AG04450 (cell line): ENCODE data around the gene ZNFX1. TPM values are rescaled to one million over a fixed set of nuclear protein-coding genes. Genes with fewer than 3 reads are reported as not detected.
A peak's percentile ranks its signal among the peaks of the same experiment; 100 is the strongest.

Experiments
- CTCF ChIA-PET: fragments of 300-600, 350-600 bp; formaldehyde crosslinking; extraction: SDS; loops from one replicate; lab custom pipeline; 2022; ENCODE audit warnings: antibody characterized with exemption, inconsistent platforms; lab: Charles Lee
- POLR2A ChIA-PET: fragments of 350-600 bp; formaldehyde crosslinking; extraction: SDS; loops from one replicate; lab custom pipeline; 2021; ENCODE audit warnings: antibody characterized with exemption, inconsistent platforms; lab: Yijun Ruan, JAX
- DNase-seq: peaks from one replicate; pipeline ENCODE4 v3.0.0-alpha.2; 2011; ENCODE audit warnings: low read depth, low spot score
- H3K27ac ChIP-seq: one replicate; pipeline ENCODE4 v1.5.1; 2012; ENCODE audit warnings: low read depth, low read length, control low read depth
- H3K27me3 ChIP-seq: one replicate; pipeline ENCODE4 v1.6.0; 2012; ENCODE audit warnings: low read length; ENCODE audit not compliant: control insufficient read depth, insufficient read depth
- H3K4me3 ChIP-seq: 2 replicates; pipeline ENCODE4 v1.5.1; 2011; ENCODE audit warnings: mild to moderate bottlenecking, low read depth, low read length, control low read depth
- H3K9me3 ChIP-seq: 2 replicates; pipeline ENCODE4 v1.5.1; 2012; ENCODE audit warnings: low read length; ENCODE audit not compliant: control insufficient read depth, insufficient read depth
- CTCF ChIP-seq: IDR thresholded peaks from 2 replicates; pipeline ENCODE4 v1.5.1; 2011; ENCODE audit warnings: low read depth, low read length, control low read depth, inconsistent platforms
- polyA plus RNA-seq: library from polyadenylated mRNA; depleted of rRNA; stranded (reverse); fragments of >200 nt; gene quantifications from 2 replicates; pipeline ENCODE4 v1.2.3, GENCODE V29; 2011

ZNFX1 gene
- polyA plus RNA-seq, 1 experiment: 9.6 TPM

GRCh38 chr20:49290608-49291191, 12.8 kb upstream of the ZNFX1 start:
- ChIA-PET CTCF (no interaction called here), POLR2A (interaction anchor here (2.1 kb wide), 1 partner anchor 13 kb away, joined by 6 read pairs; the partner anchor contains the start of gene ZNFX1)
- peak overlapping the region; percentile 31 for H3K27ac ChIP-seq
- H3K9me3 ChIP-seq: peaks cover 15% of the 10 kb centered on the region; the same call in 1 of the 2 replicates
- no peak for DNase-seq
- H3K27me3 ChIP-seq: no peaks in the 10 kb centered on the region
- TF ChIP-seq CTCF: no peak
- no peak overlapping the region for H3K4me3 ChIP-seq

DNA sequence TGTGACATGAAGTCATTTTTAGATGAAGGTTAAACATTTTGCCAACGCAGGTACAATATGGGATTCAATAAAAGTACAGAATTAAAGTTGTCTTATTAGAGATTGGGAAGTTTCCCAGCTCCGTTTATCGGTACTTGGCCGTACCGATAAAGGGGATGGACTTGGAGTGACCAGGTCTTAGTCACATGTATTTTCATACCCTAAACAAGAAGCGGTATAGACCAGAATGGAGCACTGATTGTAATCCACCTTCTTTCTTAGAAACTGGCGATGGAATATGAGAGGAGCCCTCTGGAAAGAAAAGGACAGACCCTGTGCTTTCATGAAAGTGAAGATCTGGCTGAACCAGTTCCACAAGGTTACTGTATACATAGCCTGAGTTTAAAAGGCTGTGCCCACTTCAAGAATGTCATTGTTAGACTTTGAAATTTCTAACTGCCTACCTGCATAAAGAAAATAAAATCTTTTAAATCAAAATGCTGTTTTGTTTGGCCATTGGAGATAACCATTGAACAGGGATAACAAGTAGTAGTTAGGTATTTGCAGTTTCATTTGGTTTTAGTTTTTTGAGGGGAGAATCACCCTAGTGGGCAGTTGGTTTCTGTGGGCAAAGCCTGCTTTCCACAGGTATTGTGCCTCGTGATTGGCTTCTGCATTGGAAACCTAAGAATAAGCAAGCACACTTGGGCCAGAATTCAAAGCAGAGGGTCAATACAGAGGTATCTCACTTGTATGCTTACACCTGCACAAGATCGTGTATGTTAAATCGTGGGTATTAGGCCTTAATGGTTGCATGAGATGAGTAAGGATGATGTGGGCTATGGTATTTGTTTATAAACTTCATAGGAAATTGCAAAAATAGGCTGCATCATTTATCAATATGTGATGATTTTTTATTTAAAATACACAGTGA, 11.2 kb upstream of the ZNFX1 start:
- Histone ChIP-seq H3K27ac (no peak overlapping the region), H3K27me3 (no peaks in the 10 kb centered on the region)
- POLR2A ChIA-PET: interaction anchor here (0.5 to 1.7 kb wide), 3 partner anchors 11 to 1045 kb away, joined by 3 to 11 read pairs (median 6); partner anchors contain the start of gene ZNFX1

DNA sequence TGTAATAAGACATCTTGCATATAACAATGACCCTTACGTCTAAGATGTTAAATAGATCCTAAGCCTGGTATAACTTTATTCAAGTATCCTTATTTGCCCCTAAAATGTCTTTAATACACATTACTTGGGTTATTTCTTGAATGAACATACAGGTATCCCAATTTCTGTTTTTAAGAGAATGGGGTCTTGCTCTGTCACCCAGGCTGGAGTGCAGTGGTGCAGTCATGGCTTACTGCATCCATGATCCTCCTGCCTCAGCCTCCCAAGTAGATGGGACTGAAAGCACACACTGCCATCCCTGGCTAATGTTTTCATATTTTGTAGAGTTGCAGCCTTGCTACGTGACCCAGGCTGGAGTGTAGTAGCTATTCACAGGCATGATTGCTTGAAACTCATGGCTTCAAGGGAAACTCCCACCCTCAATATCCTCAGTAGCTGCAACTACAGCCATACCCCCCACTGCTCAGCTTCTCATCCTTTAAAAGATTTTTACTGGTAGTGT, 10.4 kb upstream of the ZNFX1 start:
- Histone ChIP-seq H3K9me3 (peaks cover 17% of the 10 kb centered on the region; the same call in 1 of the 2 replicates), H3K4me3 (no peak overlapping the region), H3K27me3 (no peaks in the 10 kb centered on the region), H3K27ac (peak overlapping the region; percentile 42)
- no peak for DNase-seq
- no peak for TF ChIP-seq CTCF
- POLR2A ChIA-PET: interaction anchor here (0.5 to 1.7 kb wide), 3 partner anchors 10 to 1046 kb away, joined by 3 to 11 read pairs (median 6); partner anchors contain the start of gene ZNFX1
- CTCF ChIA-PET: no interaction called here

More for the DNA sequence above, 11.2 kb upstream of the ZNFX1 start:
- Histone ChIP-seq H3K9me3 (peaks cover 16% of the 10 kb centered on the region; the same call in 1 of the 2 replicates), H3K4me3 (no peak overlapping the region)
- DNase-seq: no peak
- TF ChIP-seq CTCF: no peak
- CTCF ChIA-PET: no interaction called here

GRCh38 chr20:49287555-49288249, 9.8 kb upstream of the ZNFX1 start:
- POLR2A ChIA-PET: interaction anchor here (1.1 to 1.7 kb wide), 2 partner anchors 9 to 36 kb away, joined by 3 to 11 read pairs; partner anchors contain the start of gene ZNFX1
- no peak for TF ChIP-seq CTCF
- CTCF ChIA-PET: interaction anchor here (0.8 kb wide), 1 partner anchor 34 kb away, joined by 4 read pairs; no protein-coding TSS in a partner anchor

More at GRCh38 chr20:49287555-49288249, 9.8 kb upstream of the ZNFX1 start:
- Histone ChIP-seq H3K27ac (peak overlapping the region; percentile 68), H3K9me3 (peaks cover 23% of the 10 kb centered on the region), H3K27me3 (no peaks in the 10 kb centered on the region), H3K4me3 (no peak overlapping the region)
- no peak for DNase-seq
